NCI-H345 (cell line): Measurements from ENCODE around the gene PSME3.

Source experiments
- DNase-seq: peaks from one replicate; lab custom pipeline; 2025; lab: John Stamatoyannopoulos, UW

Gene PSME3

GRCh38 chr17:42817866-42818265 is 15.3 kb upstream of the PSME3 start:
- no peak for DNase-seq

GRCh38 chr17:42818379-42818778 is 14.8 kb upstream of the PSME3 start:
- no peak for DNase-seq

- DNase-seq, result peak; percentile 51
Observed at GRCh38 chr17:42819939-42820535, 13.2 kb upstream of the PSME3 start.

- no peak for DNase-seq
Observed at GRCh38 chr17:42821176-42821575, 12.0 kb upstream of the PSME3 start.

GRCh38 chr17:42827472-42827871 is 5.7 kb upstream of the PSME3 start:
- no peak for DNase-seq

- no peak for DNase-seq
Observed at GRCh38 chr17:42830971-42831370, 2.2 kb upstream of the PSME3 start.

GRCh38 chr17:42832213-42832933 is 824 bp upstream of the PSME3 start:
- no peak for DNase-seq

GRCh38 chr17:42833767-42834422 is 698 bp downstream of the PSME3 start:
- no peak for DNase-seq

- no peak for DNase-seq
Observed at GRCh38 chr17:42835732-42836131, 2.5 kb downstream of the PSME3 start.

- no peak for DNase-seq
Observed at GRCh38 chr17:42841975-42842685, 8.9 kb downstream of the PSME3 start.

- DNase-seq, result peak; percentile 46
Observed at GRCh38 chr17:42843358-42843934, 10.2 kb downstream of the PSME3 start.

- no peak for DNase-seq
Observed at GRCh38 chr17:42844271-42844670, 11.1 kb downstream of the PSME3 start, which contains the start of gene AOC2. Gene AOC2, plus strand, starts transcription at chr17:42844580. Its CDS starts 47 bp downstream, at chr17:42844627.

- DNase-seq, result no peak
Observed at GRCh38 chr17:42844761-42845555, 11.8 kb downstream of the PSME3 start.

- no peak for DNase-seq
Observed at GRCh38 chr17:42845556-42845917, 12.3 kb downstream of the PSME3 start.

- no peak for DNase-seq
Observed at GRCh38 chr17:42845918-42846593, 12.9 kb downstream of the PSME3 start.

- no peak for DNase-seq
Observed at GRCh38 chr17:42846594-42847280, 13.5 kb downstream of the PSME3 start.

GRCh38 chr17:42848093-42848492 is 14.9 kb downstream of the PSME3 start:
- no peak for DNase-seq

GRCh38 chr17:42849031-42849430 is 15.8 kb downstream of the PSME3 start:
- DNase-seq, result no peak

GRCh38 chr17:42849451-42850181 is 16.4 kb downstream of the PSME3 start:
- no peak for DNase-seq

- DNase-seq, result no peak
Observed at GRCh38 chr17:42850954-42851353, 17.8 kb downstream of the PSME3 start, which contains the start of gene AOC3. Gene AOC3, plus strand, starts transcription at chr17:42851199. Its CDS starts 145 bp downstream, at chr17:42851344.
